ENCODE measurements around the gene CCDC177. TPM values are rescaled to one million over a fixed set of nuclear protein-coding genes. Genes with fewer than 3 reads are reported as not detected.

CCDC177 gene
- total RNA-seq, 4 donors from 2014 or later: not detected

GRCh38 chr14:69529563-69529962, 45.1 kb downstream of the CCDC177 start:
- no peak for TF ChIP-seq CTCF (IDR thresholded peaks at IDR 0.05; ENCODE audit: low read depth)

- no peak for TF ChIP-seq CTCF (IDR thresholded peaks at IDR 0.05; ENCODE audit: low read depth)
Measured at GRCh38 chr14:69528930-69529329, 45.7 kb downstream of the CCDC177 start.

GRCh38 chr14:69528143-69528542, 46.5 kb downstream of the CCDC177 start:
- TF ChIP-seq CTCF (IDR thresholded peaks at IDR 0.05; ENCODE audit: low read depth): no peak

GRCh38 chr14:69527635-69528034, 47.0 kb downstream of the CCDC177 start:
- TF ChIP-seq CTCF (IDR thresholded peaks at IDR 0.05; ENCODE audit: low read depth): no peak

- TF ChIP-seq CTCF (IDR thresholded peaks at IDR 0.05; ENCODE audit: low read depth): no peak
Measured at GRCh38 chr14:69525896-69526295, 48.8 kb downstream of the CCDC177 start.

- no peak for TF ChIP-seq CTCF (IDR thresholded peaks at IDR 0.05; ENCODE audit: low read depth)
Measured at GRCh38 chr14:69522026-69522425, 52.6 kb downstream of the CCDC177 start.

Other genes with a start within 250 kb of the CCDC177 start
- gene ERH, start 176.6 kb downstream of the CCDC177 start, total RNA-seq: 100 to 1,000 TPM in 1 of 4 donors, 10 to 100 TPM in 3; 47.1 to 116 (median 69.7) TPM
- 10 to 100 TPM; 50.2 to 64.1 (median 57.9) TPM for gene SLC39A9, start 176.2 kb downstream of the CCDC177 start, total RNA-seq
- gene PLEKHD1, start 90.1 kb downstream of the CCDC177 start, total RNA-seq: under 1 TPM in 2 of 4 donors, not detected in 2; 0.22 to 0.38 TPM
- gene SUSD6, start 36.7 kb upstream of the CCDC177 start, total RNA-seq: 10 to 100 TPM; 24.8 to 52.4 (median 35.5) TPM
- 100 to 1,000 TPM; 237 to 435 (median 371) TPM for gene SRSF5, start 192.3 kb upstream of the CCDC177 start, total RNA-seq
- gene SLC10A1, start 222.4 kb upstream of the CCDC177 start, total RNA-seq: not detected

Measured in subcutaneous adipose tissue (tissue), 4 donors.